ENCODE results near the gene DUSP8.
"Not testable (repeated sequence)": the region's sequence is repeated elsewhere in the genome, so short reads cannot be mapped to it uniquely, and the experiment has no call there.

Gene DUSP8

GRCh38 chr11:1572197-1573076, at the start of gene DUSP8:
TSS of gene DUSP8 (minus strand) at chr11:1572271. CDS start at chr11:1565826, 6,445 bp downstream.
- peak; percentile 67 for DNase-seq

GRCh38 chr11:1619449-1619848, 47.4 kb upstream of the DUSP8 start:
- no peak for DNase-seq

- DNase-seq: no peak
Observed at GRCh38 chr11:1618231-1618630, 46.2 kb upstream of the DUSP8 start.

GRCh38 chr11:1608363-1608762, 36.3 kb upstream of the DUSP8 start, which contains the start of gene KRTAP5-3:
TSS of gene KRTAP5-3 (minus strand) at chr11:1608463. CDS start at chr11:1608385, 78 bp downstream.
- no peak for DNase-seq

GRCh38 chr11:1607901-1608300, 35.8 kb upstream of the DUSP8 start:
- DNase-seq: not testable (repeated sequence)

- DNase-seq: not testable (repeated sequence)
Observed at GRCh38 chr11:1607156-1607845, 35.2 kb upstream of the DUSP8 start.

GRCh38 chr11:1605923-1606322, 33.9 kb upstream of the DUSP8 start:
- DNase-seq: not testable (repeated sequence)

- no peak for DNase-seq
Observed at GRCh38 chr11:1604711-1605110, 32.6 kb upstream of the DUSP8 start.

- DNase-seq: no peak
Observed at GRCh38 chr11:1604181-1604580, 32.1 kb upstream of the DUSP8 start.

- no peak for DNase-seq
Observed at GRCh38 chr11:1603629-1604028, 31.6 kb upstream of the DUSP8 start.

- not testable (repeated sequence) for DNase-seq
Observed at GRCh38 chr11:1601663-1602062, 29.6 kb upstream of the DUSP8 start.

GRCh38 chr11:1600626-1601025, 28.6 kb upstream of the DUSP8 start:
- no peak for DNase-seq

GRCh38 chr11:1598816-1599215, 26.7 kb upstream of the DUSP8 start:
- DNase-seq: no peak

- DNase-seq: not testable (repeated sequence)
Observed at GRCh38 chr11:1598406-1598805, 26.3 kb upstream of the DUSP8 start.

GRCh38 chr11:1597994-1598380, 25.9 kb upstream of the DUSP8 start, which contains the start of gene KRTAP5-2:
TSS of gene KRTAP5-2 (minus strand) at chr11:1598294. CDS start at chr11:1598250, 44 bp downstream.
- DNase-seq: no peak

- DNase-seq: no peak
Observed at GRCh38 chr11:1597331-1597993, 25.4 kb upstream of the DUSP8 start.

GRCh38 chr11:1596576-1597121, 24.6 kb upstream of the DUSP8 start:
- not testable (repeated sequence) for DNase-seq

GRCh38 chr11:1595994-1596575, 24.0 kb upstream of the DUSP8 start:
- DNase-seq: not testable (repeated sequence)

GRCh38 chr11:1592628-1593027, 20.6 kb upstream of the DUSP8 start:
- no peak for DNase-seq

- DNase-seq: no peak
Observed at GRCh38 chr11:1589996-1590395, 17.9 kb upstream of the DUSP8 start.

- not testable (repeated sequence) for DNase-seq
Observed at GRCh38 chr11:1589191-1589963, 17.3 kb upstream of the DUSP8 start.

GRCh38 chr11:1586699-1587098, 14.6 kb upstream of the DUSP8 start:
- DNase-seq: no peak

Measured in NCI-H226 (cell line).